GM21367 (cell line): ENCODE results near the gene RIPK4.

Source experiments
- ATAC-seq: cut with Tn5 transposase; IDR thresholded peaks from one replicate; pipeline ENCODE4 v1.9.1; 2021; ENCODE audit not compliant: unreplicated experiment

The RIPK4 gene

DNA sequence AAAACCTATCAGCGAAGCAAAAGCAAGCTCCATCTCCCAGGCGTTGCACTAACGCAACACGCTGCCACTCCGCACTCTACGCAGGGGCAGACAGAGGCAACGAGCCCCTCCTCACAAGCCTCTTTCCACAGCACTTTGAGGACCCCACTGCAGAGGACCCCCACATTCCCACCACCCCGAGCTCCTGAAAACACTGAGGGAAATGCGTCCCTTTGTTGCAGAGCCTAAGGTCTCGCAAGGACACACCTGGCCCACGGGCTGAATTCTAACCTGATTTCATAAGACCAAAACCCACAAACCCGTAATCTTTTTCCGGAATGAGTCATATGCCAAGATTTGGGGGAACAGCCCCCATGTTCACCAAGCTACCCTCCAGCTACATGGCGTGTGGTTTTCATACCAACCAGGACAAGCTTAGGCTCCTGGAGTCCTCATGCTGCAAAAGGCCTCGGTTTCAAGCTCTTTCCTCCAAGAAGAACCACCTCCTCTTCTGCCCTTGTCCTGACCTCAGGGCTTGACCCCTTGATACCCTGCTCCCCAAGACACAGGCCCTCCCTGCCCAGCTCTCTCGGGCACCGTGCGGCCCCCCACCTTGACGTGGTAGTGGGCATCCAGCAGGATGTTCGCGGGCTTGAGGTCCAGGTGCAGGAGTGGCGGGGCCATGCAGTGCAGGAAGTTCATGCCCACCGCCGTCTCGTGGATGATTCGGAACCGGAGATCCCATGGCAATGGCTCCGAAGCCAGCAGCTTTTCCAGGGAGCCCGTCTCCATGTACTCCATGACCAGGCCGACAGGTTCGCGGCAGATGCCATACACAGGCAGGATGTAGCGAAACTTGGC is 10.7 kb downstream of the RIPK4 start:
- no peak for ATAC-seq

DNA sequence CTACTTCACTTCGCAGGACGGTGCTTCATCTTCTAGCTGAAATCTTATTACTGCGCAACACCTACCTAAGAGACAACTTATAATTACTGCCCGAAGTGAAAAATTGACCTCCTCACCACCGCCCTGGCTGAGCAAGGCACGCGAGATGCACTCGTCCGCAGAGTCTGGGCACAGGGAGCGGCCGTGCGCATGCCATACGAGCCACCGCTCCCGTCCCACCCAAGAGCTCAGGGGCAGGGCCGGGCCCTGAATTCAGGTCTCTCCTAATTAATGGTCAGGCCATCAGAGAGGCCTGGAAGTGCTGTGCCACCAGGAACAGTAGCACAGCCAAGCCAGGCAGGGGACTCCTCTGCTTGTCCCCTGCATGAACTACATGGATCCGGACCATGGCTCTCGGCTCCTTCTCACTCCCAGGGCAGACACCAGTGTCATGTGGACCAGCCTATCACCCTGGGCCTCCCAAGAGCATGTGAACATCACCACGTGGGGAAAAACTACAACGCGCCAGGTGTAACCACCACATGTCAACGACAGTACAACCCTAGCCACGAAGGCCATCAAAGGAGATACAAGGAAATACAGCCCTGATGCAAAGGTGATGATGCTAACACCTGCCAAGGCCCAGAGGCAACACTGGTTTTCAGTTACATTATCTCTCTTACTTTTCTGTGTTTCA is 11.5 kb downstream of the RIPK4 start:
- no peak for ATAC-seq

DNA sequence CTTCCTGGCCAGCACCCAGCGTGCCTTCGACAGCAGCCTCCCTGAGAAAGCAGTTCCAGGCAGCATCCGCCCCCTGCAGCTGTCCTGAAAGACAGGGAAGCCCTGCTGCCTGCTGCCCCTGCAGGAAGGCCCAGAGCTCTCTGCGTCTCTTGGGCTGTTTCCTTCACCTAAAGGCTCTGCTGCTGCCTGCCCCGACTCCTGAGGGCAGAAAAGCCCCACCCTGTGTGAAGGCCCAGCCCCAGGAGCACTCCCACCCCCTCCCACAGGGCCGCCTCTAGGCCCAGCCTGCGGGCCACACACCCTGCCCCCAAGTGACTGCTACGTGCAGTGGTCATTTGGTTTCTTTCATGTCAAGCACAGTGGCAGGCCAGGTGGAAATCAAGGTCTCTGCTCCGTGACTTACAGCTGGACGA is 12.4 kb downstream of the RIPK4 start:
- ATAC-seq, result no peak

DNA sequence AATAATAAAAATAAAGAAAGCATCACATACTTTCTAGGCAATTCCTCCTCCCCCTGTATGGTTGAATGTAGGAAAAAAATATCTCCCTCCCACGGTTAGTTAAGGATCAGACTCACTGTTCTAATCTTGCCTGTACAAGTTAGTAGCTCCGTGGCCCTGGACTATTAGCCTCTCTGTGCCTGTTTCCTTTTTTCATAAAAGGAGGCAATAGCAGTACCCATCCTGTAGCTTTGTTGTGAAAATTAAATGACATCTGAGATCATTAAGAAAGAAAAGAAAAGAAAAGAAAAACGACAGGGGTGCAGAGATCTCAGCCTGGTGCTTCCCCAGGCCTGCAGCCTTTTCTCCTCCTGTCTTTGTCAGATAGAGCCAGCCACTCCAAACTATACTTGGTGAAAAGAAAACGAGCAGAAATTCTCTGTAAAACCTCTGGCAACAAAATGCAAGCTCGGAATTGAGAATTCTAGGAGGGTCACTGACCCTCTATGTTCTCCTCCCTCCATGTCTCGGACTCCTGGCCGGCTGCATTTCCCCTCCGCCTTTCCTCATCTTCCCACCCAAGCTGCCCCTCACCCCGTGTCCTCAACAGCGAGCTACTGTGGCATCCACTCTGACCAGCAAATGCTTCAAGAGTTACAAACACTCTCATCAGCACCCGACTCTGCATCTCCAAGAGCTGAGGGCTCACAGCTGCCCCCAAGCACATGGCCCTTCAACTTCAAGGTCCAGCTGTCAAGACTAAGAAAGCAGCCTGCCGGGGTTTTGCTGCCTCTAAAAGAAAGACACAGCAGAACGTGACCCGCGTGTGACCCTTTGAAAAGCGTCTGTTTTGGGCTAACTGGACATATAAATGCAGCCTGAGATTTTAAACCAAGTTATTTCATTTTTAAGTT is 13.6 kb downstream of the RIPK4 start:
- no peak for ATAC-seq

DNA sequence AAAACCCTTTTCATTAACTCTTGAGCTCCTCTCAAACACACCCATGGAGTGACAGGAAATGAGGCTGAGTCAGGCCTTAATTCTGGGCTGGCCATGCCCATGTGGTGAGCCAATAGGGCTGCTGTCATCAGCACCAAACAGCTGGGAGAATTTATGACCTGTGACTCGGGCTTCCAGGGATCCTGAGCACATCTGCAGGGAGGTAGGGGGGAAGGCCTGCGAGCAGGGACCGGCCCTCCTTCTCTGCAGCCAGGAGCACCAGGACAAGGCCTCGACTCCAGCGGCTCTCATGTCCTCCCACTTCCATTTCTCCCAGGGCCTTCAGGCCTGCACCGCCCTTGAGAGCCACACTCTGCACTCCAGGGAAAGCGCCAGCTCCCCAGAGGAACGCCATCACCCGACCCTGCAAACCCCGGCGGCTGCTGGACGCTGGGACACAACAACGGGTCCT is 14.6 kb downstream of the RIPK4 start:
- no peak for ATAC-seq

DNA sequence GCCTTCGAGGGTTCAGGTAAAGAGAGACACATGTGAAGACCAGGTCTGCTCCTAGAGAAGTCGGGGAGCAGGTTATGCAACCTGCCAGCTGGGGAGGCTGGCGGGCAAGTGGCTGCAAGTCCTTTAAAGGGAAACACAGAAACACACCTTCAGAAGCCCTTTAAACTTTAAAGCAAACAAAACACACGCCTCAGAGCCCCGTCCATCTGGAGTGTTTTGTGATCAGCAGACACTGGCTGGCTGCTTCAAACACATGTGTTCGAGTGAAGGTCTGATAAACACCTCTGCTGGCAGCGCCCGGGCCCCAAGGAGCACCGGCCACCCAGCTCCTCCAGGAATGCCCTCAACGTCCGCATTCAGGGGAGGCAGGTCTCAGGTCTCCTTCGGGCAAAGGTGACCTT is 15.2 kb downstream of the RIPK4 start:
- no peak for ATAC-seq

DNA sequence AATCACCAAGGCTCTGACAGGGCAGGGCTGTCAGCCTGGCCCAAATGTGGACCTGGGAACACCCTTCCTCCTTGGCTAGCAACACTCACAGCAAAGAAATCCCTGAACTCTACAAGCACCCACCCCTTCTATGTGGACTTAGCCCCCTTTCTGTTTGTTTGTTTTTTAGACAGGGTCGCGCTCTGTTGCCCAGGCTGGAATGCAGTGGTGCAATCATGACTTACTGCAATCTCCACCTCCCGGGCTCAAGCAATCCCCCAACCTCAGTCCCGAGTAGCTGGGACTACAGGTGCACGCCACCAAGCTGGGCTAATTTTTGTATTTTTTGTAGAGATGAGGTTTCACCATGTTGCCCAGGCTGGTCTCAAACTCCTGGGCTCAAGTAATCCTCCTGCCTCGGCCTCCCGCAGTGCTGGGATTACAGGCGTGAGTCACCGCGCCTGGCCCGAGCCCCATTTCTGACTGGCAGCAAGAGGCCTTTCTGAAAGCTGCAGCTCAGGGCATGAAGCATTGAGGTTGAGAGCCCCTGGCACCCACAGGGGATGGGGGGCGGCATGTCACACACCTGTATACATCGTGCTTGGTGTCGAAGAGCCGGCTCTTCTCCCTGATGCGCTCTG is 16.2 kb downstream of the RIPK4 start:
- ATAC-seq, result no peak

DNA sequence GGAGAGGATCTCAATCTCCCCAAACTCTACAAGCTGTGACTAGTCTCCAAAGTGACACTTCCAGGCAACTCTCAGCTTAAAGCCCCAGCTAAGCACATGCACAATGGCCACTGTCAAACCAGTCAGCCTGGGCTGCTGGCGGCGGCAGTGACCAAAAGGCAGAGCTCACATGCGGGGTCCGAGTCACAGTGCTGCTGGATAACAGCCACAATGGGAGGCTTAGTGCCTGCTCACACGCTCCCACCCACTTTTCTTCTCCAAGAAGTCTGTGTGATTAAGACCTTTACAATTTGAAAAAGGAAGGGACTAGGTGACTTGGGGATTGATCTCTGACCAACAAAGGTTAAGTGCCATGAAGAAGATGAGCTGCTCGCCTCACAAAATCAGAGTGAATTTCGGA is 16.8 kb downstream of the RIPK4 start:
- ATAC-seq, result no peak

DNA sequence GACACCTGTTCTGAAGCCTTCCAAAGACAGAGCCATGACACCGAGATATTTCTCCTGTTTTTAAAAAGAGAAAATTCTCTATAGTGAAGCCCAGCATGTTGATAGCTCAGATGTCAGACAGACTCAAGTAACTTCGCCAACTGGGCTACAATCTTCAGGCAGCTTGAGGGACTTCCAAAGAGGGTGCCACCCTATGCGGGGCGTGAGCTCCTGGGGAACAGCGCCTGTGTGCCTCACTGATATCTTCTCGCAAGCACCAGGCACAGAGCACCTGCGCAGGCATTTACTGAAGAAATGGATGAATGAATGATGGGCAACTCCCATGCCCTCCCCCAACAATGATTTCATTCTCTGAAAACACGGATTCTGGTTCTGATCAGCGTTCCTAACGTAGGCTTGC is 17.6 kb downstream of the RIPK4 start:
- no peak for ATAC-seq

DNA sequence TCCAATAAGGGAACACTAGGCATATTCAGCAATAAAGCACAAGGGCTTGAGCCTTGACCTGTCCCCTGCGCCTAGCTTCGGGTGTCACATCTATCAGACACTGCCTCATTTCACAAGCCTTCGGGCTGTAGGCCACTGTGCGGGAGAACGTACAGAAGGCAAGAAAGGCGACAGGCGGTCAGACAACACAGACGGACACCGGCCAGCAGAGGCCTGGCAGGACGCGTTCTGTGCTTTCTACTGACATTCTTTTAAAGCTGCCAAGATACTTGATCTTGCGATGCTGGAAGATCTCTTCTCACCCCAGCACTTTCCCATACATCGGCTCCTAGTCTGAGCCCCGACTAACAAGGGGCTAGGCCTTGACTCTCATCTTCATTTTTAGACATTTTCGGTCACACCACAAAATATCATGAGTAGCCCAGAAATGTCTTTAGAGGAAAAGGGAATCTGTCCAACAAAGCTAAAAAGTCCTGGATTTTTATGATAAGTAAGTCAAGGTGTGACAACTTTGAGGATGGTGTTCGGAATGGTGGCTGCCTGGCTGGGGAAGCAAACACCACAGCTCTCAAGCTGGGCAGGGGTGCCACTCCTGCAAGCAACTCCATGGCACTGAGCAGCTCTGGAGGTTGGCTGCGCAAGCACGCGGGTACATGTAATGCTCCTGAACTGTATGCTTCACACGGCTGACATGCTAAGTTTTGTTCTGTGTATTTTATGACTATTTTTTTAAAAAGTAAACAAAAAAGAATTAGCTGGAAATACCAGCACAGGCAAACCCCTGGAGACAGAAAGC is 18.7 kb downstream of the RIPK4 start:
- ATAC-seq, result no peak

DNA sequence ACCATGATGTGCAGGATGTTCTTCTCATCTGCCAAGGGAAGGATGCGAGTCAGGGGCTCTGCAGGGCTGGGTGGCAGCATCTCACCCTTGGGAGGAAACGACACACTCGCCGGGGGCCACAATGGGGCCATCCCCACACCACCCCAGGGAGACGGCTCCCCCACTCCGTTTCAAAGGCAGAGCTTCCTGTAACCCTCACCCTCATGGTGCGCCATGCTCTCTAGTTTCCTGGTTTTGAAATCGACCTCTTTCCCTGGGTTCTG is 20.2 kb downstream of the RIPK4 start:
- ATAC-seq, result no peak

DNA sequence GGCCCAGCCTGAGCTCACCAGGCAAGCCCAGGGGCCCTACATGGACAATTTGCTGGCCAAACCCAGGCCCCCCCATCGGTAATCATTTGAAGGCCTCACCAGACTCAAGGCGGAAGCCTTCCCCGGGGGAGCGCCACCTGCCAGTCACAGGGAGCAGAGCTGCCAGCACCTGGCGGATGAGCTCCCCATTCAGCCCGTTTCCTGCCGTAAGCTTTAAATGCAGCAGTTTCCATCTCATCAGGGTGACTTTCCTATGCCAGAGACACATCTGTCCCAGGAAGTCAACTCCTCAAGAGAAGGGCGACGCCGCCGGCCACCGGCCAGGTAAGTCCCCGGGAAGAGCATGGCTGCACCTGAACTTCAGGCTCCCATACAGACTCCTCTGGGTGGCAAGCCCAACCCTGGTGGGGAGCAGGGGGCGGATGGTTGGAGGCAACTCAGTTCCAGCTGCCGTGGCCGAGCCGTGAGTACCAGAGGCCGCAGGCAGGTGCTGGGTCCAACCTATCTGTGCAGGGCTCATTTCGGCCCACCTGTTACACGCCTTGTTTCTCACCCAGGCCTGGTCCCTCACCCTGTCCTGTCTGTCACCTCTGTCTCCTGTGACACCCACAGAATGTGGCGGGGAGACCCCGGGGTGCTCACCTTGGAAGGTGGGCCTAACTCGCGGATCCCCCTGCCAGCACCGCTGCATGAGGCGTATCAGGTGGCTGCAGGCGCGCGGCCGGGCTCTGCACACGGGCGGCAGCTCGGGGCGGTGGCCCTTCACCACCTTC is 20.7 kb downstream of the RIPK4 start:
- no peak for ATAC-seq

DNA sequence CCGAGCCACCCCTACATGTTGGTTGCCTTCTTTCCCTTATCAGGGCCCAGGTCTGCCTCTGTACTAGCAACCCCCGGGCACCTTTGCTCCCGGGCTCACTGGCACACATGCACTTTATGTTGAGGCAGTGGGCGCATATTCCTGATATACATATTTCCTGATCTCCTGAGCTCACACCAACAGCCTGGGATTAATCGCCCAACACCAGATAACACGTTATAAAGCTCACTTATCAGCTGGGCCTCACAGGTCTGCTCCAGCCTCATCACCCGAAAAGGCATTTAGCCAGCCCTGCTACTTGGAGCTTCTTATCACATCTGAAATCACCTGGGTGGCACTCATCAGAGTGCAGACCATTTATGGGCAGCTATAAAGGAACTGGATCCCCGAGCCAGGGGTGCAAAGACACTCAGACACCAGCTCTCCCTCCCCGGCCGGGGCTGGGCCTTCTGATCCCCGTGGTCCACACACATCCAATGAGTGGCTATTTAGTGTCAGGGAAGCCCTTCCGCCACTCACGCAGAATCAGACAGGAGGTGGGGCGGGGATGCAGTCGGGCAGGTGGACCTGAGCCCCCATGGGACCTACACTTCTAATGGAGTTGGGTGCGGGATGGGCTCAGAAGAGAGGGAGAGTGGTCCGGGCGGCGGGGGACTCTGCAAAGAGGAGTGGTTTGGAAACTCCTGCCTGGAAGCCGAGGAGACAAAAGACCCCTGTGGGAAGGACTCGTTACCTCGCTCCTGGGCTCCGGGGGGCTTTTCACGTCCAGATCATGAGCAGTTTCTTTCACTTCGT is 21.6 kb downstream of the RIPK4 start:
- ATAC-seq, result no peak

DNA sequence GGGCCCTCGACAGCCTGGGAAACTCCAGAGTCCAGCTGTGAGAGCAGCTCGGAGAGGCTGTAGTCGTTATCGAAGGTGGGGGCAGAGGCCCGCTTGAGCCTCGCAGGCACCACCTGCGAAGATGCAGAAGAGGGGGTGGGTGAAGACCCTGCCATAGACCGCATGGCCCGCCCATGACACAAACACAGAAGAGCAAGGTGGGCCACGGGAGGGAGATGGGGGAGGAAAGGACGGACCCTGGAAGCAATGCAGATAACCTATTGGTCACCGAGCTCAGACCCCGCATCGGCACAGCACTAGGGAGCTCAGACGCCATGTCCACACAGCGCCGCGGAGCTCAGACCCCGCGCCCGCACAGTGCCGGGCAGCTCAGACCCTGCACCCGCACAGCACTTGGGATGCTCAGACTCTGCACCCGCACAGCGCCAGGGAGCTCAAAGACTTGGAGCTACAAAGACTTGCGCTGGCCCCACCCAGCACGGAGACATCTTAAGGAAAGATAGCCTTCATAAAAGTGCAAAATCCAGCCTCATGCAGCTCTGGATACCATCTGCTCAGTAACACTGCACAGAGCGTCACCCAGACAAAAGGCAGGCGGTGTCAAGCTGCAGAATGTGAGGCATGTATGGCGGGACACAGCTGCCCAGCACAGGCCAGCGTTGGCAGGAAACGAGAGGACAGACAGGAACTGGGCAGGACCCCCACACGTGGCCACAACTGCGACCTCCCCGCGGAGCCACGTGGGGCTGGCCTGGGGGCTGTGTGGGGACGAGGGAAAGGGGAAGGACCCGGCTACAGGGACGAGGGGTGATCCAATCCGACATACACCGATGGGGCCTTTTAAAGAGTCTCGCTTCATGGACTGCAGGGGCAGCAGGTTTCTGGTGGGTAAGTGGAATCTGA is 22.6 kb downstream of the RIPK4 start:
- no peak for ATAC-seq

DNA sequence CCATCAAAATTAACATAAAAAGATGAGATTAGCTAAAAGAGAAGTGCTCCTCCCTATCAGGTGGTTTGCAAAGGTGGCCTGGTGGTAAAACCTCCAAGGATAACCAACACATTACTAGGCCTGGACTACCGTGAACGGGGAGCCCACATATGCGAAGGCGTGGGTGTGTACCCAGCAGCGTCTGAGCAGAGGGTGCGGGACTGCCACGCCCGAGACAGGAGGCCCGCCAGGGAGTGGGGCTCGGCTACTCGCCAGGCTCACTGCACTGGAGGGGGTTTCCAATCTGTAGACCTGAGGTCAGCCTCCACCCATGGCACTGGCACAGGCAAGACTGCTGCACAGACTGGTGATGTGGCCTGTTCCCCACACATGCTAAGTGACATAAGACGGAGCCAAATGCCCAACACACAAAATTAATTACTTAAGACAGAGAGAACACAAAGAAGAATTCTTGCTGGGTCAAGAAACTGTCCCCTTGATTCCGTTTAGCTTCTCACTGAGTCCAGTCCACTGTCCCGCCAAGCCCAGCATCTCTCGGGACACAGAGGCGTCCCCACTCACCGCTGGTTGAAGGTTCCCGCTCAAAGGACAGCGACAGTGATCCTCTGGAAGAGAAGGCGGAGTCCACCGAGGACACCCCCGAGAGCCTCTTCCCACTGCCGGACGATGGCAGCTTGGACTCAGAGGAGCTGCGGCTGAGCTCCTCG is 23.4 kb downstream of the RIPK4 start:
- ATAC-seq, result no peak

DNA sequence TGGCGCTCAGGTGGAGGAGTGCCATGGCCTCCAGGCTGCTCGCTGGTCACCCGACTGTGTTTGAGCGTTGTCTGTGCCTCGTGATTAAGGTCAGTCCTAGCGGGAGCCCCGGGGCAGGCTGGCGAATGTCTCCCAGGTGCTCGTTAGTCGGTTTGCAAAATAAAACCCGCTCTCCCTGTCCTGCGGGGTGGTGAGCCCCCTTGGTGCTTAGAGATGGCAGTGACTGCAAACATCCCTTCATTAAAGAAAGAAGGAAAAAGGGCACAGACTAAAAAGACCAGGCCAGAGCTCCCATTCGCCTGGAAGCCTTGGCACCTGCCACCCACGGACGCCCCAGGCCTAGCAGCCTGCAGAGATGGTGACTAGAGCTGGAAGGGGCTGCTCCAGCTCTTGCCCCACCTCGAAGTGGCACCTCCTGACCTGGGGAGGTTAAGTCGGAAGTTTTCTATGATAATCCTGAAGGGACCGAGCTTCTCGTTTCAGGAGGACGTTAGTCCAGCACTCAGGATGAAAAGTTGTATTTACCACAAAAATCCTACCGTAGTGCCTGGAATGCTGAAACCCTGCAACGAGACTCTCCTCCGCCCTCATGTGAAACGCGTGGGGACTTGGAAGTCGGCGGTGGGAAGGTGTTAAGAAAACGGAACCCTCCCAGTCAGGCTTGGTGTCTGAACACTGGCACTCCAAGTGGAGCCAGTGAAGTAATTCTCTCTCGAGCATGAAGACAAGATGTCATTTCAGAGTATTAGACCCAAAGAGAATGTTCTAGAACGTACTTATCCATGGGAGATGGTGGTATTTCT is 24.6 kb downstream of the RIPK4 start:
- ATAC-seq, result no peak
